ENCODE data around the gene APEX1.

Gene APEX1

DNA sequence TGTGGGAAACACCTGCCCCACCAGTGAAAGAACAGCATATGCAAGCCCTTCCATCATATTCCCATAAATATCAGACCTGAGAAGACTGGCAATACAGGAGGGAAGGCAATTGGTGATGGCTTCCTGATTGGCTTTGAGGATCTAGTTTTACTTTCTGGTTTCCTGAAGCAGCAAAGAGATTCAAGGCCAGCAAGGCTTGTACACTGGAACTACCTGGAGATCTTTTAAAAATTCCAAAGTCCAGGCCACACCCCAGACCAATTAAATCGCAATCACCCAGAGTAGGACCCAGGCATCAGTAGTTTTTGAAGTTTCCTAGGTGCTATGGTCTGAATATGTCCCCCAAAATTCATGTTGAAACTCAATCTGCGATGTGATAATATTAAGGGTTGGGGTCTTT lies 38.8 kb upstream of the APEX1 start:
- H3K4me3 ChIP-seq (ENCODE audit: control insufficient read depth, low read depth, low read length) = no peak overlapping the region
- no peak for DNase-seq (ENCODE audit: low read depth)
- TF ChIP-seq CTCF (conservative IDR thresholded peaks at IDR 0.05; ENCODE audit: control insufficient read depth, insufficient read depth, low read depth, low read length) = no peak

DNA sequence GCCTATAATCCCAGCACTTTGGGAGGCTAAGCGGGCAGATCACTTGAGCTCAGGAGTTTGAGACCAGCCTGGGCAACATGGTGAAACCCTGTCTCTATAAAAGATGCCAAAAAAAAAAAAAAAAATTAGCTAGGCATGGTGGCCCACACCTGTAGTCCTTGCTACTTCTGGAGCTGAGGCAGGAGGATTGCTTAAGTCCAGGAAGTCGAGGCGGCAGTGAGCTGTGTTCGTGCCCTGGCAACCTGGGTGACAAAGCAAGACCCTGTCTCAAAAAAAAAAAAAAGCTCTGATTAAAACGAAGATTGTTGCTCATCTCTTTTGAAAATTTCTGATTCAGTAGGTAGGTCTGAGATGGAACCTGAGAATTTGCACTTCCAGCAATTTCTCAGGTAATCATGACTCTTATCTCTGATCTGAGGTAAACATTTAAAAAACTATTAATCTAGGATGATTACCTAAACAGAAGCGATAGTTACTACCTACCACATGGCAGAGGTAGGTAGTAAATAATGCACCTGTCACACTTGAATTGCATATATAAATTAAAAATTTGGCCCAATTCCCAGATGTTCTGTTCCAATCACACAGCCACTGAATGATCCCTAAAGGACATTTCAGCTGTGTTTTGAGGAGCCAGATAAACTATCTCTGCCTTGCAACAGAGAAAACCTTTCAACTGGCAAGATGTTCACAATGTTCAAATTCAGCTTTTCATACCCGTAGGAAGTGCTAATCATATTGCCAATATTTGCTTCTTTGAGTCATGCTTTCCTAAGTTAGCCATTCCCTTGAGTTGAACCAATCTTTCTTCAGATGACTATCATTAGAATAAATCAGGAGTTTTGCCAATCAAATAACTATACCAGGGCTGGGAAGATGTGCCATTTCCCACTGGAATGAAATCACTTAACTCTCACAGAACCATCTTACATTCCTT lies 37.5 kb upstream of the APEX1 start:
- no peak for TF ChIP-seq CTCF (conservative IDR thresholded peaks at IDR 0.05; ENCODE audit: control insufficient read depth, insufficient read depth, low read depth, low read length)
- H3K4me3 ChIP-seq (ENCODE audit: control insufficient read depth, low read depth, low read length) = no peak overlapping the region
- DNase-seq (ENCODE audit: low read depth) = no peak

- no peak for DNase-seq (ENCODE audit: low read depth)
- no peak overlapping the region for H3K4me3 ChIP-seq (ENCODE audit: control insufficient read depth, low read depth, low read length)
- no peak for TF ChIP-seq CTCF (conservative IDR thresholded peaks at IDR 0.05; ENCODE audit: control insufficient read depth, insufficient read depth, low read depth, low read length)
These were observed 36.5 kb upstream of the APEX1 start for GRCh38 chr14:20418501-20418909.

- no peak overlapping the region for H3K4me3 ChIP-seq (ENCODE audit: control insufficient read depth, low read depth, low read length)
- TF ChIP-seq CTCF (conservative IDR thresholded peaks at IDR 0.05; ENCODE audit: control insufficient read depth, insufficient read depth, low read depth, low read length) = no peak
- no peak for DNase-seq (ENCODE audit: low read depth)
These were observed 35.6 kb upstream of the APEX1 start for GRCh38 chr14:20419419-20419818.

DNA sequence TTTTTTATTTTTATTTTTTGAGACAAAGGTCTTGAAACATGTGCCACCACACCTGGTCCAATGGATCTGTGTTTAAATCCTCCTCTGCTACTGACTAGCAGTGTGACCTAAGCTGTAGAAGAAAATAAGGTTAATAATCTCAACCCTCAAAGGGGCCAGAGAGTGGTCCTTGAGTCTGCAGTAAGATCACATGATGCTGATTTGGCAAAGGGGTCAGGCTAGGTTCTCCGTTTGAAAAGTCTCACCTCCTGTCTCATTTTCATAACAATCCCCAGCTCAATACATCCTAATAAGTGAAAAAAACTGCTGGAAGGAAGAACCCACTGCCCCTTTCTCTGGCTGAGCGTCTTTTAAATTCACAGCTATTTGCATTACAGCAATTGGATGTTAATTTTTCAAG lies 33.8 kb upstream of the APEX1 start:
- TF ChIP-seq CTCF (conservative IDR thresholded peaks at IDR 0.05; ENCODE audit: control insufficient read depth, insufficient read depth, low read depth, low read length) = no peak
- no peak for DNase-seq (ENCODE audit: low read depth)
- no peak overlapping the region for H3K4me3 ChIP-seq (ENCODE audit: control insufficient read depth, low read depth, low read length)

- no peak overlapping the region for H3K4me3 ChIP-seq (ENCODE audit: control insufficient read depth, low read depth, low read length)
- no peak for DNase-seq (ENCODE audit: low read depth)
- TF ChIP-seq CTCF (conservative IDR thresholded peaks at IDR 0.05; ENCODE audit: control insufficient read depth, insufficient read depth, low read depth, low read length) = no peak
These were observed 32.1 kb upstream of the APEX1 start for GRCh38 chr14:20422886-20423285.

Measured in fibroblast of mammary gland (primary cell).